ENCODE measurements around the gene UBE2U. TPM values are rescaled to one million over a fixed set of nuclear protein-coding genes. Genes with fewer than 3 reads are reported as not detected.

The UBE2U gene
- total RNA-seq, 1 experiment from 2014 or later: not detected

DNA sequence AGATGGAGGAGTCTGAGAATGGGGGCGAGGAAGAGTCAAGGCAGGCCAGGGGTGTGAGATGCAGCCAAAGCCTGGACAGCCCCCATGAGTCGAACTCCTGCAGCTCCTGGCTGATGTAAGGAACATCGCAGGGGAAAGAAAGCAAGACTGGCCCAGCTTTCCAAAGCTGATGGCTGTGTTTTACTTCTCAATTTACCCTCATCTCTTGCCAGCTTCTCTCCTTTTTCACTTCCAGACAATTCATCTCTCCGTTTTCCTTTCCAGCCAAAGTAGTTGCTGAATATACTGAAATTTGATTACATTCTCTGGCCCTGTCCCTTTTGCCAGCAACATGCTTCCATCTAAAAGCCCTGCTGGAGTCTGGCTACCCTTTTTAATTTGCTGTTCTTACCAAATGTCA lies 40.0 kb upstream of the UBE2U start (continued):
- TF ChIP-seq TEAD1 (CRISPR knock-in tag; IDR thresholded peaks at IDR 0.05): no peak
- no peak for TF ChIP-seq MYBL2 (CRISPR knock-in tag; IDR thresholded peaks at IDR 0.05)

DNA sequence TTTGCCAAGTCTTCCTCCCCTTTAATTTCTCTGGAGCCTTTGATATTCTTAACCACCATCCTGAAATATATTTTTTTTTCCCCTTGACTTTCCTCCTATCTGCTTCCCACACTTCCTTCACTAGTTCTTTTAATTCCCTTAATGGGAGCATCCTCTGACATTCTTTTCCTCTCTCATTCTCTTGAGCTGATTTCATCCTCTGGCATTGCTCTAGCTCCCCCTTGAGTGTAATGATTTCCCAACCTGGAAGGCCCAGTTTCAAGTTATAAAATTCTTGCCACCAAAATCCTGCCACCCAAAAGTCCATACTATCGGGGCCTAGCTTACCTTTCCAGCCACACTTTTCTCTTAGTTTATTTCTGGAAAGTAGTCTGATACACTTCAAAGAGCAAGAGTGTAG lies 39.5 kb upstream of the UBE2U start:
- no peak for DNase-seq (ENCODE audit: low spot score)
- no peaks in the 10 kb centered on the region for H3K27me3 Mint-ChIP-seq (ENCODE audit: low read depth)
- TF ChIP-seq CREM (CRISPR knock-in tag; IDR thresholded peaks at IDR 0.05): no peak
- TF ChIP-seq EMX1 (CRISPR knock-in tag; IDR thresholded peaks at IDR 0.05): no peak
- TF ChIP-seq RORB (CRISPR knock-in tag; IDR thresholded peaks at IDR 0.05): no peak
- peaks cover 18% of the 10 kb centered on the region for H3K9me3 Mint-ChIP-seq
- H3K4me3 Mint-ChIP-seq: no peak overlapping the region
- peaks cover 48% of the 10 kb centered on the region for H3K36me3 Mint-ChIP-seq
- CTCF ChIA-PET: interaction anchor here (0.6 to 2.5 kb wide), 26 partner anchors 9 to 502 kb away, joined by 3 to 29 read pairs (median 4); no protein-coding TSS in a partner anchor
- peak; percentile 75 for ATAC-seq
- 0 out of 2 replicates have a peak overlapping the region, but pooled peaks have one; percentile 1 for H3K27ac Mint-ChIP-seq
- POLR2A ChIA-PET: interaction anchor here (1.1 kb wide), 1 partner anchor 316 kb away, joined by 3 read pairs; no protein-coding TSS in a partner anchor
- no peaks in the 10 kb centered on the region for H3K4me1 Mint-ChIP-seq

DNA sequence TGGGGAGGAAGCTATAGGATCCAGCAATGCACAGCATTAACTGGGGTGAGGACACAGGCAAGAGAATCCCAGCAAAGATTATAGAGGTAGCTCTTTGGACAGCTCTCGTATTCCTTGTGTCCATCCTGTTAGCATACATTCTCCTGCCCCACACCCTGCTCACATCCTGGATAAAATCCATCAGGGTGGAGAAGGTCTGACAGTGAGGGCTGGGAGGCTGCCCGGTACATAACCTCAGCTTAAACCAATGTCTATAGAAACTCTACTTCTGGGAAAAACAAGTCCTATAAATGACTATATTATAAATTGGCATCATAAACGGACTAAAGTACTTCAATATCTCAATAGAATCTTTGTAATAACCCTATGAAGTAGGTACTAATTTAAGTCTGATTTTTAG lies 36.8 kb upstream of the UBE2U start:
- Mint-ChIP-seq H3K4me1 (peaks cover 16% of the 10 kb centered on the region), H3K9me3 (peaks cover 39% of the 10 kb centered on the region), H3K27ac (no peak overlapping the region), H3K4me3 (no peak overlapping the region), H3K27me3 (ENCODE audit: low read depth) (no peaks in the 10 kb centered on the region), H3K36me3 (peaks cover 52% of the 10 kb centered on the region)
- ChIA-PET POLR2A (interaction anchor here (0.6 kb wide), 1 partner anchor 18 kb away, joined by 5 read pairs; no protein-coding TSS in a partner anchor), CTCF (no interaction called here)
- no peak for ATAC-seq
- no peak for TF ChIP-seq ZSCAN18 (CRISPR knock-in tag; IDR thresholded peaks at IDR 0.05)
- no peak for TF ChIP-seq ESRRA (CRISPR knock-in tag; IDR thresholded peaks at IDR 0.05; ENCODE audit: borderline replicate concordance)
- no peak for TF ChIP-seq ZNF138 (CRISPR knock-in tag; conservative IDR thresholded peaks at IDR 0.05)
- TF ChIP-seq NFE2L1 (CRISPR knock-in tag; IDR thresholded peaks at IDR 0.05): no peak
- TF ChIP-seq EMX1 (CRISPR knock-in tag; IDR thresholded peaks at IDR 0.05): no peak
- TF ChIP-seq SOX15 (CRISPR knock-in tag; IDR thresholded peaks at IDR 0.05): no peak
- TF ChIP-seq TP53 (CRISPR knock-in tag; IDR thresholded peaks at IDR 0.05): no peak
- TF ChIP-seq, protein P1, sequence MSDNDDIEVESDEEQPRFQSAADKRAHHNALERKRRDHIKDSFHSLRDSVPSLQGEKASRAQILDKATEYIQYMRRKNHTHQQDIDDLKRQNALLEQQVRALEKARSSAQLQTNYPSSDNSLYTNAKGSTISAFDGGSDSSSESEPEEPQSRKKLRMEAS (CRISPR knock-in tag; IDR thresholded peaks at IDR 0.05): no peak
- no peak for TF ChIP-seq CDX4 (CRISPR knock-in tag; IDR thresholded peaks at IDR 0.05; ENCODE audit: borderline replicate concordance)
- no peak for TF ChIP-seq NR3C1 (CRISPR knock-in tag; conservative IDR thresholded peaks at IDR 0.05; ENCODE audit: low read depth)
- no peak for DNase-seq (ENCODE audit: low spot score)

DNA sequence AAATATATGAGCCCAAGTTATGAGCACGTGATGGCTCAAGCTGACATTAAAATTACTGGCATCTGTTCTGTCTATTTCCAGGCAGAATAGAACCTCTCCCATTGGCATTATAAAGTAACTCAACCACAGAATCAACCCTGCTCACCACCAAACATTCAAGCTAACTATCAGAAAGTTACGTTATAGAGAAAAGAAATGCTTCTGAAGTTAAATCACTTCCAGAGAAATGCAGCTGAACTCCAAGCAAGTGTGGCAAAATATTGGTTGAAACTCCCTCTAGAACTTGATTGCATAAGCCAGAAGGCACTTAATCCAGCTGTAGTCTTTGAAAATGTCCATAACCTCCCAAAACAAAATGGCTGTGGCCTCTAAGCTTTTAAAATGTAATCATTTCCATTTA lies 36.2 kb upstream of the UBE2U start:
- H3K36me3 Mint-ChIP-seq: peaks cover 50% of the 10 kb centered on the region
- ChIA-PET POLR2A (no interaction called here), CTCF (interaction anchor here (0.9 kb wide), 1 partner anchor 493 kb away, joined by 3 read pairs; no protein-coding TSS in a partner anchor)
- peaks cover 21% of the 10 kb centered on the region for H3K4me1 Mint-ChIP-seq
- ATAC-seq (no peak), DNase-seq (ENCODE audit: low spot score) (no peak)
- H3K4me3 Mint-ChIP-seq: no peak overlapping the region
- no peaks in the 10 kb centered on the region for H3K27me3 Mint-ChIP-seq (ENCODE audit: low read depth)
- H3K9me3 Mint-ChIP-seq: peaks cover 39% of the 10 kb centered on the region
- no peak overlapping the region for H3K27ac Mint-ChIP-seq
- TF ChIP-seq NR3C1 (CRISPR knock-in tag; conservative IDR thresholded peaks at IDR 0.05; ENCODE audit: low read depth): no peak
- TF ChIP-seq FOXP4 (CRISPR knock-in tag; IDR thresholded peaks at IDR 0.05): no peak
- no peak for TF ChIP-seq NR1H2 (CRISPR knock-in tag; IDR thresholded peaks at IDR 0.05)
- TF ChIP-seq ETV6 (CRISPR knock-in tag; IDR thresholded peaks at IDR 0.05): no peak
- TF ChIP-seq E2F4 (CRISPR knock-in tag; IDR thresholded peaks at IDR 0.05; ENCODE audit: borderline replicate concordance, low read depth): no peak
- TF ChIP-seq SOX15 (CRISPR knock-in tag; IDR thresholded peaks at IDR 0.05): no peak
- TF ChIP-seq, protein P2, sequence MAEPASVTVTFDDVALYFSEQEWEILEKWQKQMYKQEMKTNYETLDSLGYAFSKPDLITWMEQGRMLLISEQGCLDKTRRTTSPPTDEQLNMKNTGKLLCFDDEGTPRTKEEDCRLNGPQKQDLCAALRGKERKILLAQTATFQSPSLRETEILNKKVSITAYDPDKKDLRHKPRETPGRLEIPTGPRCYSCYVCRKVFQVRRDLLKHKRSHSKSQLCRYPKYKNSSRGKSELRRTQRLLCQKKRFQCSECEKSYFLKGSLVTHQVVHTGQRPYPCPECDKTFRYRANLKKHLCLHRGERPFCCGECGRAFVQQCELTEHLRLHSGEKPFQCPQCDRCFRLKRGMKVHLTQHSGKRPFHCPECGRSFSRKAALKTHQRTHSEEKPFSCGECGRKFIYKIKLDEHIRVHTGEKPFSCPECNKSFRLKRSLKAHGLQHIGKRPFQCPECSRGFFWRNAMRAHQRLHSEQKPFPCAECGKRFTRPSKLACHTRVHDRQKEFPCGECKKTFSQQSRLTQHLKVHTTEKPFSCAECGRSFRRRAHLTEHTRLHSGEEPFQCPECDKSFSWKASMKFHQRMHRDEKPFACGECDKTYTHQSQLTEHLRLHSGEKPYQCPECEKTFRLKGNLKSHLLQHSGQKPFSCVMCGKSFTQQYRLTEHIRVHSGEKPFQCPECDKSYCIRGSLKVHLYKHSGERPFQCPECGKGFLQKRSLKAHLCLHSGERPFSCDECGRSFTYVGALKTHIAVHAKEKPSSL (CRISPR knock-in tag; conservative IDR thresholded peaks at IDR 0.05): no peak
- TF ChIP-seq, protein P3, sequence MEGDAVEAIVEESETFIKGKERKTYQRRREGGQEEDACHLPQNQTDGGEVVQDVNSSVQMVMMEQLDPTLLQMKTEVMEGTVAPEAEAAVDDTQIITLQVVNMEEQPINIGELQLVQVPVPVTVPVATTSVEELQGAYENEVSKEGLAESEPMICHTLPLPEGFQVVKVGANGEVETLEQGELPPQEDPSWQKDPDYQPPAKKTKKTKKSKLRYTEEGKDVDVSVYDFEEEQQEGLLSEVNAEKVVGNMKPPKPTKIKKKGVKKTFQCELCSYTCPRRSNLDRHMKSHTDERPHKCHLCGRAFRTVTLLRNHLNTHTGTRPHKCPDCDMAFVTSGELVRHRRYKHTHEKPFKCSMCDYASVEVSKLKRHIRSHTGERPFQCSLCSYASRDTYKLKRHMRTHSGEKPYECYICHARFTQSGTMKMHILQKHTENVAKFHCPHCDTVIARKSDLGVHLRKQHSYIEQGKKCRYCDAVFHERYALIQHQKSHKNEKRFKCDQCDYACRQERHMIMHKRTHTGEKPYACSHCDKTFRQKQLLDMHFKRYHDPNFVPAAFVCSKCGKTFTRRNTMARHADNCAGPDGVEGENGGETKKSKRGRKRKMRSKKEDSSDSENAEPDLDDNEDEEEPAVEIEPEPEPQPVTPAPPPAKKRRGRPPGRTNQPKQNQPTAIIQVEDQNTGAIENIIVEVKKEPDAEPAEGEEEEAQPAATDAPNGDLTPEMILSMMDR (IDR thresholded peaks at IDR 0.05): no peak
